Activated CD8-positive, alpha-beta memory T cell treated with anti-CD3 and anti-CD28 coated beads for 24 hours (primary cell): Measurements from ENCODE around the gene RAPGEF1.
"Not testable (repeated sequence)": the region's sequence is repeated elsewhere in the genome, so short reads cannot be mapped to it uniquely, and the experiment has no call there.

Experiments
- DNase-seq: peaks from one replicate; pipeline ENCODE4 v3.0.0-alpha.2; 2020

Gene RAPGEF1

DNA sequence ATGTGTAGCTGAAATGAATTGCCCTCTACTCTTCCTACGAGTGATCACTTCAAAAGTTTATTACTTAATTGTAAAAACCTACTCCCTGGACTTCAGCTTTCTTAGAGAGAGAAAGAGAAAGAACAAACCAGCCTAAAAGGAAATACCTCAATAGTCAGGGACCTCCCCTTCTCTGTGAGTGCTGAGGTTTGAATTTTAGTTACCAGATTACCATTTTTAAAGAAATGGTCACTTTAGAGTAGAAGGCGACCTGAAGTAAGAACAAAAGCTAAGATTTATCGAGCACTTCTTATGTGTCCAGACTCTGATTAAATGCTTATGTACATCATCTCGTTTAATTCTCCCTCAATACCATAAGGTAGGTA is 11.3 kb downstream of the RAPGEF1 start:
- DNase-seq: no peak

GRCh38 chr9:131727795-131728545 is 11.9 kb downstream of the RAPGEF1 start:
- no peak for DNase-seq

GRCh38 chr9:131727184-131727759 is 12.6 kb downstream of the RAPGEF1 start:
- no peak for DNase-seq

DNA sequence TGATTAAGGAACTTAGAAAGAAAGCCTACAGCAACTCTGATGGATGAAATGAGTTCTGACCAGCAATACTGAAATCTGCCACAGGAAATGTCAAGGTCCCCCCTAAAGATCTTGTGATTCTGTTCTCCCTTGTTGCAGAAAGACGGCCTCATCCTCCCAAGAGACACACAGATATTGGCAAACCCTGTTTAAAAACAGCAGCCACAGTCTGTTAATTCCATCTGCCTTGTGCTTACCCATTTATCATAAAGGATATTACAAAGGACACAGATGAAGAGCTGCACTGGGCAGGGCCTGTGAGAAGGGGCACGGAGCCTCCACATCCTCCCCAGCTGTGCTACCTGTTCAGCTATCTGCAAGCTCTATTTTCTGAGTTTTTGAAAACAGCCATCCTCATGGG is 15.2 kb downstream of the RAPGEF1 start:
- DNase-seq: no peak

- DNase-seq: no peak
Observed at GRCh38 chr9:131723632-131724031, 16.2 kb downstream of the RAPGEF1 start.

GRCh38 chr9:131722255-131722654 is 17.6 kb downstream of the RAPGEF1 start:
- DNase-seq: no peak

DNA sequence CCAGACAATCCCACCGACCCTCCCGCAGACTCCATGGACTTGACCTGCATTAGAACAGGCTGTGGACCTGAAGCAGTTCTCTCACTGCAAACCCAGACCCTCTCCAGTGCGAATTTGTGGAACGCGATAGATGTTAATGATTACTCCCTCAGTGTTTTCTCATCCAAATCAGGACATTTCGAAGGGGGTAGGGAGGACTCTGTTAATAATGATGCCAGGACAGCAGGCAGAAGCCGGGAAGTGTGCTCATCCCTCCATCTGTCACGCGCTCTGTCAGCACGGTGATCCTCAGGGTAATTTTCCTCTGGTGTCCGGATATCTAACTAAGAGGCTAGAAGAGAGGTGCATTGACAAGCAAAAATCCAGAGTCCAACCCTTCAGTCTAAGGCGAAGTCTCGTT is 18.8 kb downstream of the RAPGEF1 start:
- no peak for DNase-seq

- no peak for DNase-seq
Observed at GRCh38 chr9:131720330-131720729, 19.5 kb downstream of the RAPGEF1 start.

GRCh38 chr9:131719262-131719908 is 20.5 kb downstream of the RAPGEF1 start:
- no peak for DNase-seq

DNA sequence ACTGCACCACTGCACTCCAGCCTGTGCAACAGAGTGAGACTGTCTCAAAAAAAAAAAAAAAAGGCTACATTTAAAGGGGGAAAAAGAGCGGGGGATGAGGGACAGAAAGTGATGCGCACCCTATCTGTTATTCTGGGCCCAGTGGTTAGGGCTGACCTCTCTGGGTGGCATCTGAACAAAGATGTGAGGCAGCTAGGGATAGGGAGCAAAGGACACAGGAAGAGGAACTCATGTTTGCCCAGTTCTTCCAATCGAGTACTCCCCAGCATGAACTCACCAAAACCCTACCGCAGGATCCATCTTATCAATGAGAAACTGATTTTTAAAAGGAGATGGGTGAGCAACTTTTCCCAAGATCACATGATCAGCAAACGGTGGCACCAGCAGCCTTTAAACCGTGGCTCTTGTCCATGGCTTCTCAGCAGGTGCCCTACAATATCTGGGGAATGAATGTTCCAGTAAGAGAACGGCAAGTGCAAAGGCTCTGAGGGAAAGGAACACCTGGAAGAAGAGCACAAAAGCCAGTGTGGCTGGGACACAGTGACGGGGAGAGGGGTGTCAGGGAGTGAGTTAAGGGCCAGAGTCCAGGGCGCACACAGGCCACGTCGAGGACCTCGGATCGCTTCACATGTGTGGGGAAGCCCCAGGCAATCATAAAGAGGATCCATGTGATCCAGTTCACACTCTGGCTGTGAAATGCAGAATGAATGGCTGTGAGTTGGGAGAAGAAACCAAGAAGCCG is 22.0 kb downstream of the RAPGEF1 start:
- no peak for DNase-seq

- no peak for DNase-seq
Observed at GRCh38 chr9:131715906-131716305, 24.0 kb downstream of the RAPGEF1 start.

GRCh38 chr9:131714821-131715220 is 25.1 kb downstream of the RAPGEF1 start:
- no peak for DNase-seq

DNA sequence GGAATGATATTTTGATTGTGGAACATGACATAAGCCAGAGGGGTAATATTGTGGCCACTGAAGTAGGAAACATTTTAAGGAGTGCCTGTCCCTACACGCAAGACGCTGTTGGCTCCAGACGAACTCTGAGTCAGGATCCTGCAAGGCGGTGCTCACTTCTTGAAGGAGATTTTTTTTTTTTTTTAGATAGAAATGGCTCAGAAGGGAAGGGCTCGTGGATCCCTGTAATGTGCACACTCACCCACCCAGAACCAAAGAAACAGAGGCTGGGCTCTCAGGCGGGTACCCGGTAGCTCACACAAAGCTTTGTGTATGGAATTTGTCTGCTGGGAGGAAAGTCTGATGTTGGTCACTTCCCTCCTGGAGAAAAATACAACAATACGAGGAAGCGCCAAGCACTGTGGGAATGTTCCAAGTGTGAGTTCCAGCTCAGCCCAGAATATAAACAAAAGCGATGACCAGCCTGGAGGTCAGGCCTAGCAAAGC is 25.7 kb downstream of the RAPGEF1 start:
- no peak for DNase-seq

DNA sequence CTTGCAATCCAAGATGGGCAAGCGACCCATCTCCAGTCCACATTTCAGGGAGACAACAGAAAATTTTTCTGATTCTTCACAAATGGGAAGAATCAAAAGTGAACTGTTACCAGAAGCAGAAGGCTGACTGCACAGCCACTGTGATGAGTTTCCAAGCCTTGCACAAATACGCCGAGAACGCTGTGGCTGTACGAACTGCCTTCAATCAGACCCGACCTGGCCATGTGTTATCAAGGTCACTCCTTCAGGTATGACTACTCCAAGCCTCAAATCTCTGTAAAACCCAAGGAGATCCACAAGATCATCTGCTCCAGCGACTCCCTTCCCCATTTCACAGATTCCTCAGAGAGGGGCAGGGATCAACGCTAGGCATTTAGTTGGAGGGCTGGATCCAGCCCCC is 26.9 kb downstream of the RAPGEF1 start:
- DNase-seq: no peak

DNA sequence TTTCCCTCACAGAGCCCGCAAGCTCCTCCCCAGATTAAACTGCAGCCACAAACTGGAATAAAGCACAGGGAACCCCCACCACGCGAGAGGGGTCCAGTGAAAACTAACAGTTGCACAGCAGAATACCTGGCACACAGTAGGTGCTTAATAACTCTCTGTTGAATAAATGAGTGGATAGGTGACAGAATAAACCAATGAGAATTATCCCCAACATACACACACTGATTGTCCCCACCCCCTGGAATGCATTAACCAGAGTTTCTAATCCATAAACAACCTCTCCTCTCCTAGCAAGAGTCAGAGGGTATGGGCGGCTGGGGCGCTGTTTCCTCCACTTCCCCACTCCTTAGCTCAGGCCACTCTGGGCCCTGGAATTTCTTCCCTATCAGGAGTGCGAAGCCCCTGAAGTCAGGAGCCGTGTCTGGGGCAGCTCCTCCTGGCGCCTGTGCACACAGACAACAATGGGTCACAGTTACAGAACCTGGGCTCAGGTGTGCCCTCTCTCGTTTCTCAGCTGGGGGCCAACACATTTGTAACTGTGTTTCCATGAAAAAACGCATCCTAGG is 27.6 kb downstream of the RAPGEF1 start:
- no peak for DNase-seq

DNA sequence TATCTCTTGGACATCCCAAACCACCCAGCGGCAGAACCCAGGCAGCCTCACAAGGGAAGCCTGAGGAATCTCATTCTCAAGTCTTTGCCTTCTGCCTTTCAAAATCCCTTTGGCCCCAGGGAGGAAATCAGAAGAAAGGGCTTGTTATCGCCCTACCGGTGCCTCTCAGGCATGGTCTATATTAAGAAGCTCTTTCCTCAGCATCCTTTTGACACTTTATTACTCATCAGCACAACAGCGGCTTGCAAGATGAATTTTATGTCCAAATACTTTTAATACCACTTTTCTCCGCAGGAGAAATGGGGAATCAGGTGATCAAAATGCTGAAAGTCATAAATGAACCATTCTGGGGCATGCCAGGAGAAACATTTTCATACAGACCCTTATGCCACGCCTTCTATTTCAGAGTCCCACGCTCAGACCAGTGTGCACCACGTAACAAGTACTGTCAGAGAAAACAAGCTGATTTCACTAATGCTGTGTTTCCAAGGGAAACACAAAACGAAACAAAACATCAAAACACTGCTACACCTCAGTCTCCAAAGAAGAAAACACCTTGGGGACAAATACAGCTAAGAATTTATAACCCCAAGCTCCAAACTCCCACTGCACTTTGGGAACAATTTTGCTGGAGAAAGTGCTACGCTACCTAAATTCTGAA is 30.0 kb downstream of the RAPGEF1 start:
- DNase-seq: no peak

- DNase-seq: not testable (repeated sequence)
Observed at GRCh38 chr9:131709010-131709770, 30.7 kb downstream of the RAPGEF1 start.

DNA sequence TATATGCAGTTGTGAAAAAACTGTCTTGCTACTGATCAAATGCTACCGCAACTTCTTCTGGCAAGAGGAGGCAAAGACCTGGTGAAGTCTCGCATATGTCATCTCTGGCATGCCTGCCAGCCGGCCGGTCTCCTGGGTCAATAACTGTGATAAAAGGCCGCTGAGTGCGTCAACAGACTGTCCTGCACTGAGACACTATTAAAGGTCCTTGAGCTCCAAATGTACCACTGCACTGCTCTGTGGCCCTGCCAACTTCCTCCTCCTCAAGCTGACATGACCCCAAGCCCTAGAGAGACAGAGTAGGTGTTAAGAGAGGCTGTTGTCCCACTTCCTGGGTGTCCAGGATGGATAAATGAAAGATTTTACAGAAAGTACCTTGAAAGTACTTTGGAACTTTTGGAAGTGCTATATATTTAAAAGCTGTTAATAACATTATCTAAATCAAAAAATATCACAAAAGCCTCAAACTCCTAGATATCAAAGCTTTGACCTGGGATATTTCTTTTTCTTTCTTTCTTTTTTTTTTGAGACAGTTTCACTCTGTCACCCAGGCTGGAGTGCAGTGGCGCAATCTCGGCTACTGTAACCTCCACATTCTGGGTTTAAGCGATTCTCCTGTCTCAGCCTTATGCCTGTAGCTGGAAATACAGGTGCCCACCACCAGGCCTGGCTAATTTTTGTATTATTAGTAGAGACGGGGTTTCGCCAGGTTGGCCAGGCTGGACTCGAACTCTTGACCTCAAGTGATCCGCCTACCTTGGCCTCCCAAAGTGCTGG is 31.5 kb downstream of the RAPGEF1 start:
- no peak for DNase-seq

- DNase-seq: no peak
Observed at GRCh38 chr9:131707733-131708157, 32.1 kb downstream of the RAPGEF1 start.

DNA sequence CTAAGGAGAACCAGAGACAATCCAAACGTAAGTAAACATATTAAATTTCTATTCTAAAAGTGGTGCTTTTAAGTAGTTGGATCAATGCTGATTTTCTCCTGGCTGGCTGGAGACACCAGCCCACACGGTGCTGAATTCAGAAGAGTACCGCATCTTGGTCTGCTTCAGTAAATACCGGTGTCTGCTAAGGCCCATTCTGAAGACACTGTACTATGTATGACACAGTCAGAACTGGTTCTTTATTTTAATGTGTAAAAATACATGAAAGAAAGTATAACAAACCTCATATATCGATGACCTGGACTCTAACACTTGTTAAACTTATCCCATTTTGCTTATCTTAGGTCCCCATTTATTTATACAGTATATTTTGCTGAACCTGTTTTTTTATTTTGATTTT is 32.8 kb downstream of the RAPGEF1 start:
- no peak for DNase-seq

- DNase-seq: no peak
Observed at GRCh38 chr9:131706608-131706970, 33.3 kb downstream of the RAPGEF1 start.
